Kidney (tissue), 14 donors: ENCODE results near the gene CUEDC1. TPM values are rescaled to one million over a fixed set of nuclear protein-coding genes. Genes with fewer than 3 reads are reported as not detected.

Source experiments
- DNase-seq, 5 donors: peaks; one replicate each; pipeline ENCODE4 v3.0.0-alpha.2; 2013 to 2020
- FAIRE-seq: peaks from 2 replicates; lab custom pipeline; 2012; peaks lifted over from hg19 to GRCh38; lab: Jason Lieb, UNC
- H3K27ac ChIP-seq, 2 donors: one replicate each; pipeline ENCODE4 v1.7.0; 2013; ENCODE audit warnings: low read depth in 2 of 2, low read length in 2 of 2, inconsistent platforms in 1 of 2
- H3K27me3 ChIP-seq: one replicate; pipeline ENCODE4 v1.7.1; 2013; ENCODE audit warnings: low read length, inconsistent platforms; ENCODE audit not compliant: control insufficient read depth, insufficient read depth
- H3K36me3 ChIP-seq, 3 donors: one replicate each; pipeline versions ENCODE4 v1.7.0 to v1.7.1; 2013; ENCODE audit warnings: low read length in 3 of 3, control low read depth in 1 of 3, inconsistent platforms in 1 of 3; ENCODE audit not compliant: insufficient read depth in 3 of 3, control insufficient read depth in 2 of 3
- H3K4me1 ChIP-seq, 3 donors: one replicate each; pipeline versions ENCODE4 v1.7.0 to v1.7.1; 2013; ENCODE audit warnings: low read length in 3 of 3, inconsistent platforms in 1 of 3, low read depth in 1 of 3; ENCODE audit not compliant: control insufficient read depth in 2 of 3, insufficient read depth in 2 of 3
- H3K4me3 ChIP-seq, 3 donors: one replicate each; pipeline versions ENCODE4 v1.7.0 to v1.8.1; 2013; ENCODE audit warnings: low read length in 3 of 3, control low read depth in 1 of 3, inconsistent platforms in 1 of 3
- H3K9ac ChIP-seq, 3 donors: one replicate each; pipeline versions ENCODE4 v1.7.0 to v1.7.1; 2013; ENCODE audit warnings: low read length in 3 of 3, control low read depth in 1 of 3, inconsistent platforms in 1 of 3
- H3K9me3 ChIP-seq, 3 donors: one replicate each; pipeline versions ENCODE4 v1.7.0 to v1.7.1; 2013; ENCODE audit warnings: low read length in 3 of 3, control low read depth in 1 of 3, inconsistent platforms in 1 of 3; ENCODE audit not compliant: control insufficient read depth in 2 of 3, insufficient read depth in 1 of 3
- intact Hi-C: fragments of 100-400 bp; cut with DNase I; formaldehyde crosslinking; loops from one replicate; pipeline ENCODE4 v1.11.1; 2022
- polyA plus RNA-seq: library from polyadenylated mRNA; stranded (reverse); fragments of 350-450 nt; fragmentation: Illumina TruSeq; extraction: RNeasy Lipid Tissue Mini Kit (QIAGEN cat#74804); gene quantifications from one replicate; pipeline ENCODE4 v1.2.3, GENCODE V29; 2014; ENCODE audit warnings: low read depth, low replicate concordance; ENCODE audit not compliant: insufficient read depth
- total RNA-seq: library from RNA; stranded (reverse); fragmentation: NEBNext Ultra II Directional; extraction: Animal tissue kit (Norgen Biotek cat#: 25700); gene quantifications from one replicate; pipeline ENCODE4 v1.2.1, GENCODE V29; 2021
- TF ChIP-seq, protein P1 (sequence below): IDR thresholded peaks from 3 replicates; pipeline ENCODE4 v1.5.1; 2012; ENCODE audit warnings: mild to moderate bottlenecking, moderate library complexity, borderline replicate concordance; ENCODE audit not compliant: insufficient read depth; ENCODE audit errors: extremely low read depth
- donor health status: control.
- donor health status: control.
- donor health status: control.
- donor health status: control.
- donor health status: control.
- donor health status: DM: yes; HTN: yes; CAD: no.
- donor health status: Normal renal cell carcinoma (clear cell type).

Gene CUEDC1
- total and polyA plus RNA-seq, 2 donors from 2014 or later: 33.0 to 52.3 TPM

DNA sequence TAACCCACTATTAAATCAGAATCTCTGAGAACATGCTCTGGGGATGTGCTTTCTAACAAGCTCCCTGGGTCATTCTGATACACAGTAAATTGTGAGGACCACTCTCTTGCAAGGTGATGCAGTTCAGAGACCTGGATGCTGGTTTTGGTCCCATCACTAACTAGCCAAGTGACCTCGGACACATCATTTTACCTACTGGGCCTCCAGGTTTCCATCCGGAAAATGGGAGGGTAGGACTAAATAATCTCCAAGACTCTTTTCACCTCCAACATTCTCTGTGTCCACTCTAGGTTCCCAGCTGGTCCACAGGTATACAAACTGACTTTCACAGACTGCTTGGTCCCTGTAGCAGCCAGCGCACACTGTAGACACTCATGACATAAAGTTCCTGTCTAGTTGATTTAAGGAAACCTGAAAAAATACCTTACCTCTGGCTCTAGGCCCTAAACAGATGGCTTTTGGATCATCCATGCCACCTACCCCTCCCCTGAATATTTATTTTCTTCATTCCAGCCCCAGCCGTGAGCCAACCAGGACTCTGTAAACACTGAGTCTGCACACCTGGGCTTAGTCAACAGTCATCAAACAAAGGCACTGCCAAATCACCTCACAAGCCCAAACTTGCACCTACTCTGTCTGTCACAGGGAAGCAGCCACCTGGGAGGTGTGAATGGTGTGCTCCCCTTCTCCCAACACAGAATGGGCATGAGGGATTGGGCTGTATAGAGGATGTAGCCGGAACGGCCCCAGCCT, 54.0 kb downstream of the CUEDC1 start:
- Histone ChIP-seq H3K4me1 (peaks cover 8 to 69% (median 64%) of the 10 kb centered on the region in 3 donors), H3K4me3 (no peak overlapping the region), H3K36me3 (no peaks in the 10 kb centered on the region), H3K27me3 (no peaks in the 10 kb centered on the region), H3K9me3 (no peaks in the 10 kb centered on the region), H3K27ac (peak overlapping the region; percentile 13 to 48), H3K9ac (no peak overlapping the region)
- intact Hi-C loops: no loop called here
- FAIRE-seq (no peak), DNase-seq (no peak)
- TF ChIP-seq, protein P1, sequence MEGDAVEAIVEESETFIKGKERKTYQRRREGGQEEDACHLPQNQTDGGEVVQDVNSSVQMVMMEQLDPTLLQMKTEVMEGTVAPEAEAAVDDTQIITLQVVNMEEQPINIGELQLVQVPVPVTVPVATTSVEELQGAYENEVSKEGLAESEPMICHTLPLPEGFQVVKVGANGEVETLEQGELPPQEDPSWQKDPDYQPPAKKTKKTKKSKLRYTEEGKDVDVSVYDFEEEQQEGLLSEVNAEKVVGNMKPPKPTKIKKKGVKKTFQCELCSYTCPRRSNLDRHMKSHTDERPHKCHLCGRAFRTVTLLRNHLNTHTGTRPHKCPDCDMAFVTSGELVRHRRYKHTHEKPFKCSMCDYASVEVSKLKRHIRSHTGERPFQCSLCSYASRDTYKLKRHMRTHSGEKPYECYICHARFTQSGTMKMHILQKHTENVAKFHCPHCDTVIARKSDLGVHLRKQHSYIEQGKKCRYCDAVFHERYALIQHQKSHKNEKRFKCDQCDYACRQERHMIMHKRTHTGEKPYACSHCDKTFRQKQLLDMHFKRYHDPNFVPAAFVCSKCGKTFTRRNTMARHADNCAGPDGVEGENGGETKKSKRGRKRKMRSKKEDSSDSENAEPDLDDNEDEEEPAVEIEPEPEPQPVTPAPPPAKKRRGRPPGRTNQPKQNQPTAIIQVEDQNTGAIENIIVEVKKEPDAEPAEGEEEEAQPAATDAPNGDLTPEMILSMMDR: no peak

DNA sequence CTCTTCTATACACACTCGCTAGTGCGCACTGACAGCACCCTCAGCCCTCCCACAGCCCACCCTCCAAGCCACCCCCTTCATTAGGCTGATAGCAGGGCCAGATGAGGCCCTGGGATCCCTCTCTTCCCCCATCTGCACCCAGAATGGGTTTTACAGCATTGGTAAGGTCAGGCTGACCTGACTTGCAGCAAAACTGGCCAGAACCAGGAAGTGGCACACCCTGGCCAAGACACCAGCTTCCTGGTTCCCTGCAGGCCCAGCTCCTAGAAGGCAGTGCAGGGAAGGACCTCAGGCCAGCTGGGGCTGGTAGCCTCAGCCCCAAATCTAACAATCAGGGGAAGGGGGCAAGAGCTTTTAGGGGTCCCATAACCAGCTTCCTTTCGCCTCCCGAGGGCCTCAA, 55.4 kb downstream of the CUEDC1 start:
- DNase-seq: no peak
- H3K4me1 ChIP-seq: peaks cover 8 to 63% (median 61%) of the 10 kb centered on the region in 3 donors
- no peaks in the 10 kb centered on the region for H3K36me3 ChIP-seq
- H3K27ac ChIP-seq: peak overlapping the region; percentile 85 to 88
- TF ChIP-seq, protein P1: no peak
- H3K27me3 ChIP-seq: no peaks in the 10 kb centered on the region
- FAIRE-seq: no peak
- intact Hi-C loops: no loop called here
- no peaks in the 10 kb centered on the region for H3K9me3 ChIP-seq
- no peak overlapping the region for H3K4me3 ChIP-seq
- H3K9ac ChIP-seq: peak overlapping the region in 1 of 3 donors; percentile 14

DNA sequence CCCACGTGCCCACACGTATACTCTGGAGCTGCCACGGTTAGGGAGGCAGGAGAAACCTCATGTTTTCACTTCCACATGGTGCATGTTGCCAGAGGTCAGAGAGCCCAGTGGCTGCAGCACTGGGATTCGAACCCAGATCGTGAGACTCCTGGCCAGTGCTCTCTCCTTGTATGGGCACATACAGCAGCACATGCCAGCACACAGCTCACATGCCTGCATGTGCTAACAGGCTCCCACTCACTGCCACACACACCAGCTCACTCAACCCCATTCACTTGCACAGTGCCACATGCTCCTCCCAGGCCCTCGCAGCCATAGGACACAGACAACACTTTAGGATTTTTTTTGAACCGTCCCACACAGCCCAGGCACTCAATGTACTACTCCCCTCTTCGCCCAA, 55.8 kb downstream of the CUEDC1 start:
- H3K9ac ChIP-seq: peak overlapping the region in 1 of 3 donors; percentile 14
- intact Hi-C loops: no loop called here
- FAIRE-seq (no peak), DNase-seq (no peak)
- H3K27ac ChIP-seq: peak overlapping the region; percentile 85 to 88
- H3K36me3 ChIP-seq: no peaks in the 10 kb centered on the region
- H3K4me1 ChIP-seq: peaks cover 7 to 62% (median 60%) of the 10 kb centered on the region in 3 donors
- H3K27me3 ChIP-seq: no peaks in the 10 kb centered on the region
- no peak overlapping the region for H3K4me3 ChIP-seq
- TF ChIP-seq, protein P1: no peak
- no peaks in the 10 kb centered on the region for H3K9me3 ChIP-seq
